Esophagus muscularis mucosa (tissue), 4 donors: ENCODE data around the gene ARL4A.

Source experiments
- EP300 ChIP-seq: sonication (generic); formaldehyde crosslinking; IDR thresholded peaks from one replicate; pipeline ENCODE4 v1.6.1; 2017; ENCODE audit warnings: antibody characterized with exemption
- POLR2A ChIP-seq: fragments of 450-650 bp; IDR thresholded peaks from one replicate; pipeline ENCODE4 v1.6.1; 2017; ENCODE audit warnings: antibody characterized with exemption, moderate library complexity, mild to moderate bottlenecking, low read depth
- POLR2AphosphoS5 ChIP-seq, 2 donors: sonication (generic); formaldehyde crosslinking; IDR thresholded peaks; one replicate each; pipeline ENCODE4 v1.6.1; 2017; ENCODE audit warnings: antibody characterized with exemption in 2 of 2
- TF ChIP-seq, protein P1 (sequence below), 3 experiments: fragments of 200-600 bp in 2 of 3; fragments of 450-650 bp in 1 of 3; sonication (generic) in 2 of 3; IDR thresholded peaks; one replicate each; pipeline ENCODE4 v1.5.1; 2017 to 2019; ENCODE audit warnings: antibody characterized with exemption in 3 of 3, mild to moderate bottlenecking in 2 of 3, moderate library complexity in 1 of 3

DNA sequence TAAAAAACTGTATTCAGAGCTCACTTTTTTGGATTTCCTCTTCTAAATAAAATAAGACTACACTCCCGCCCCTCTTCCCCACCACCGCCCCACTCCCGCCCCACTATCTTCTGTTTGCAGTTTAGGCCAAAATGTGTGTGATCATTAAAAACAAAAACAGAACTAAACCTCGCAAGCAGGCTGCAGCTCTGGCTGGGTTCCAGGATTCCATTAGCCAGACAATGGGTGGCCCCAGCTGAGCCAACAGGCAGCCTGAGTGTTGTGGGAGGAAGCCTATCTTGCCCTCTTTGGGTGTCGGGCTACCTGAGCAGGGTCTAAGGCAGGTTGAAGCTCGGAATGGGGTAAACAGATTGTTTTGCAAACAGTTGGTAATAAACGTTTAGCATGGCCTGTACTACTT lies 41.7 kb downstream of the ARL4A start:
- TF ChIP-seq, protein P1, sequence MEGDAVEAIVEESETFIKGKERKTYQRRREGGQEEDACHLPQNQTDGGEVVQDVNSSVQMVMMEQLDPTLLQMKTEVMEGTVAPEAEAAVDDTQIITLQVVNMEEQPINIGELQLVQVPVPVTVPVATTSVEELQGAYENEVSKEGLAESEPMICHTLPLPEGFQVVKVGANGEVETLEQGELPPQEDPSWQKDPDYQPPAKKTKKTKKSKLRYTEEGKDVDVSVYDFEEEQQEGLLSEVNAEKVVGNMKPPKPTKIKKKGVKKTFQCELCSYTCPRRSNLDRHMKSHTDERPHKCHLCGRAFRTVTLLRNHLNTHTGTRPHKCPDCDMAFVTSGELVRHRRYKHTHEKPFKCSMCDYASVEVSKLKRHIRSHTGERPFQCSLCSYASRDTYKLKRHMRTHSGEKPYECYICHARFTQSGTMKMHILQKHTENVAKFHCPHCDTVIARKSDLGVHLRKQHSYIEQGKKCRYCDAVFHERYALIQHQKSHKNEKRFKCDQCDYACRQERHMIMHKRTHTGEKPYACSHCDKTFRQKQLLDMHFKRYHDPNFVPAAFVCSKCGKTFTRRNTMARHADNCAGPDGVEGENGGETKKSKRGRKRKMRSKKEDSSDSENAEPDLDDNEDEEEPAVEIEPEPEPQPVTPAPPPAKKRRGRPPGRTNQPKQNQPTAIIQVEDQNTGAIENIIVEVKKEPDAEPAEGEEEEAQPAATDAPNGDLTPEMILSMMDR (IDR thresholded peaks at IDR 0.05) = no peak
- TF ChIP-seq EP300 (no peak), POLR2A (no peak), POLR2AphosphoS5 (IDR thresholded peaks at IDR 0.05) (peak in 1 of 2 donors; percentile 35)
